IMR-90 (cell line): ENCODE measurements around the gene ERGIC2. TPM values are rescaled to one million over a fixed set of nuclear protein-coding genes. Genes with fewer than 3 reads are reported as not detected.

Experiments
- ATAC-seq: fragments of 200-7000 bp; cut with Tn5 transposase; 2 replicates; pipeline ENCODE4 v1.9.1; 2020; ENCODE audit warnings: low read depth, mild to moderate bottlenecking, moderate library complexity
- BruUV-seq: library from RNA; stranded (reverse); fragments of 400-500 nt; replicated peaks from 2 replicates; lab custom pipeline; 2021; lab: Mats Ljungman, UMichigan
- CTCF ChIA-PET: fragments of 300-600 bp; formaldehyde crosslinking; extraction: SDS; loops from one replicate; lab custom pipeline; 2021; ENCODE audit warnings: antibody characterized with exemption; lab: Yijun Ruan, JAX
- POLR2A ChIA-PET: fragments of 300-600 bp; sonication (Branson Sonifier 250); formaldehyde crosslinking; loops from one replicate; lab custom pipeline; 2022; ENCODE audit warnings: antibody characterized with exemption; ENCODE audit not compliant: unreplicated experiment; lab: Charles Lee
- DNase-seq: peaks from one replicate; pipeline ENCODE4 v3.0.0; 2013
- H2AFZ ChIP-seq: replicated peaks from 2 replicates; pipeline ENCODE3; 2013; ENCODE audit warnings: low read length, mild to moderate bottlenecking; ENCODE audit not compliant: poor library complexity
- H2AK5ac ChIP-seq: 2 replicates; pipeline ENCODE4 v1.6.1; 2013; ENCODE audit warnings: low read depth, low read length, inconsistent platforms
- H2AK9ac ChIP-seq: replicated peaks from 2 replicates; pipeline ENCODE3; 2013; ENCODE audit warnings: mild to moderate bottlenecking, low read depth, low read length, moderate library complexity; ENCODE audit not compliant: poor library complexity
- H2BK120ac ChIP-seq: 2 replicates; pipeline ENCODE4 v1.6.1; 2013; ENCODE audit warnings: low read depth, low read length, inconsistent platforms
- H2BK15ac ChIP-seq: 3 replicates; pipeline ENCODE4 v1.6.1; 2013; ENCODE audit warnings: low read depth, low read length, inconsistent platforms
- H2BK20ac ChIP-seq: 2 replicates; pipeline ENCODE4 v1.6.1; 2013; ENCODE audit warnings: low read depth, mild to moderate bottlenecking, inconsistent platforms, low read length, moderate library complexity
- H2BK5ac ChIP-seq: 2 replicates; pipeline ENCODE4 v1.6.1; 2013; ENCODE audit warnings: mild to moderate bottlenecking, low read depth, low read length, inconsistent platforms; ENCODE audit not compliant: poor library complexity, severe bottlenecking
- H3K14ac ChIP-seq: replicated peaks from 2 replicates; pipeline ENCODE4 v1.6.1; 2013; ENCODE audit warnings: low read depth, low read length, inconsistent platforms
- H3K18ac ChIP-seq: 2 replicates; pipeline ENCODE4 v1.6.1; 2013; ENCODE audit warnings: low read depth, low read length, control low read depth
- H3K23ac ChIP-seq: 2 replicates; pipeline ENCODE4 v1.6.1; 2013; ENCODE audit warnings: low read depth, low read length, inconsistent platforms
- H3K27ac ChIP-seq: 2 replicates; pipeline ENCODE4 v1.5.1; 2013; ENCODE audit warnings: mild to moderate bottlenecking, control low read depth, low read length; ENCODE audit not compliant: insufficient read depth
- H3K27me3 ChIP-seq: 2 replicates; pipeline ENCODE4 v1.6.1; 2013; ENCODE audit warnings: low read length; ENCODE audit not compliant: control insufficient read depth, insufficient read depth
- H3K36me3 ChIP-seq: 2 replicates; pipeline ENCODE4 v1.6.1; 2013; ENCODE audit warnings: low read length, mixed read lengths; ENCODE audit not compliant: control insufficient read depth, insufficient read depth
- H3K4ac ChIP-seq: 2 replicates; pipeline ENCODE4 v1.6.1; 2013; ENCODE audit warnings: low read depth, low read length, inconsistent platforms
- H3K4me1 ChIP-seq: 2 replicates; pipeline ENCODE4 v1.6.1; 2013; ENCODE audit warnings: low read length, mixed read lengths; ENCODE audit not compliant: control insufficient read depth, insufficient read depth
- H3K4me2 ChIP-seq: 2 replicates; pipeline ENCODE4 v1.6.1; 2013; ENCODE audit warnings: low read depth, mild to moderate bottlenecking, control low read depth, low read length, moderate library complexity
- H3K4me3 ChIP-seq: 2 replicates; pipeline ENCODE4 v1.5.1; 2013; ENCODE audit warnings: low read depth, mild to moderate bottlenecking, control low read depth, low read length, moderate library complexity; ENCODE audit not compliant: insufficient read depth
- H3K56ac ChIP-seq: 2 replicates; pipeline ENCODE4 v1.6.1; 2013; ENCODE audit warnings: low read length, inconsistent platforms; ENCODE audit not compliant: insufficient read depth; ENCODE audit errors: extremely low read depth
- H3K79me1 ChIP-seq, 2 experiments: 2 replicates each; pipeline ENCODE4 v1.6.1; 2013; ENCODE audit warnings: low read length in 2 of 2, inconsistent platforms in 1 of 2, low read depth in 1 of 2
- H3K9ac ChIP-seq: 2 replicates; pipeline ENCODE4 v1.6.1; 2013; ENCODE audit warnings: low read depth, low read length, control low read depth
- H3K9me1 ChIP-seq: 2 replicates; pipeline ENCODE4 v1.6.1; 2013; ENCODE audit warnings: low read length, inconsistent platforms; ENCODE audit not compliant: insufficient read depth
- H3K9me3 ChIP-seq: 2 replicates; pipeline ENCODE4 v1.6.1; 2013; ENCODE audit warnings: low read length; ENCODE audit not compliant: control insufficient read depth, insufficient read depth
- H4K20me1 ChIP-seq: 2 replicates; pipeline ENCODE4 v1.6.1; 2013; ENCODE audit warnings: low read length, inconsistent platforms; ENCODE audit not compliant: insufficient read depth
- H4K5ac ChIP-seq: 2 replicates; pipeline ENCODE4 v1.6.1; 2013; ENCODE audit warnings: mild to moderate bottlenecking, low read depth, low read length, control low read depth
- H4K8ac ChIP-seq, 2 experiments: 2 replicates each; pipeline ENCODE4 v1.6.1; 2013; ENCODE audit warnings: low read depth in 2 of 2, low read length in 2 of 2, control low read depth in 1 of 2, inconsistent platforms in 1 of 2
- H4K91ac ChIP-seq: 2 replicates; pipeline ENCODE4 v1.6.1; 2013; ENCODE audit warnings: low read depth, low read length, inconsistent platforms; ENCODE audit not compliant: insufficient read depth
- BHLHE40 ChIP-seq: fragments of 150-350 bp; IDR thresholded peaks from 2 replicates; pipeline ENCODE4 v1.6.1; 2016; ENCODE audit warnings: mild to moderate bottlenecking, low read depth, low read length
- CEBPB ChIP-seq: IDR thresholded peaks from 2 replicates; pipeline ENCODE4 v1.6.1; 2012; ENCODE audit warnings: low read depth, low read length, improper control_type of control experiment
- CHD1 ChIP-seq: IDR thresholded peaks from 2 replicates; pipeline ENCODE4 v1.6.1; 2012; ENCODE audit warnings: low read depth, low read length, improper control_type of control experiment
- CTCF ChIP-seq: conservative IDR thresholded peaks from 2 replicates; pipeline ENCODE4 v1.5.1; 2012; ENCODE audit warnings: mild to moderate bottlenecking, low read depth, low read length, improper control_type of control experiment
- ELK1 ChIP-seq: fragments of 150-350 bp; IDR thresholded peaks from 2 replicates; pipeline ENCODE4 v1.6.1; 2016; ENCODE audit warnings: low read depth, mild to moderate bottlenecking, low read length, moderate library complexity, borderline replicate concordance
- FOS ChIP-seq: fragments of 150-350 bp; IDR thresholded peaks from 2 replicates; pipeline ENCODE4 v1.6.1; 2016; ENCODE audit warnings: low read depth, low read length
- MAFK ChIP-seq: IDR thresholded peaks from 2 replicates; pipeline ENCODE4 v1.6.1; 2012; ENCODE audit warnings: low read depth, low read length, improper control_type of control experiment
- MAZ ChIP-seq: IDR thresholded peaks from 2 replicates; pipeline ENCODE4 v1.6.1; 2012; ENCODE audit warnings: low read depth, mild to moderate bottlenecking, low read length, improper control_type of control experiment, moderate library complexity, borderline replicate concordance
- MXI1 ChIP-seq: IDR thresholded peaks from 2 replicates; pipeline ENCODE4 v1.6.1; 2012; ENCODE audit warnings: low read depth, mild to moderate bottlenecking, low read length, moderate library complexity, borderline replicate concordance
- NFE2L2 ChIP-seq: fragments of 150-350 bp; IDR thresholded peaks from 2 replicates; pipeline ENCODE4 v1.6.1; 2016; ENCODE audit warnings: low read depth, mild to moderate bottlenecking, low read length
- POLR2A ChIP-seq: IDR thresholded peaks from 2 replicates; pipeline ENCODE4 v1.6.1; 2012; ENCODE audit warnings: mild to moderate bottlenecking, low read depth, low read length
- RAD21 ChIP-seq: IDR thresholded peaks from 2 replicates; pipeline ENCODE4 v1.6.1; 2012; ENCODE audit warnings: low read length, improper control_type of control experiment
- RCOR1 ChIP-seq: IDR thresholded peaks from 2 replicates; pipeline ENCODE4 v1.6.1; 2012; ENCODE audit warnings: mild to moderate bottlenecking, low read length, improper control_type of control experiment; ENCODE audit not compliant: insufficient replicate concordance
- RFX5 ChIP-seq: IDR thresholded peaks from 2 replicates; pipeline ENCODE4 v1.8.0; 2012; ENCODE audit warnings: low read depth, mild to moderate bottlenecking, low read length, moderate library complexity
- SMC3 ChIP-seq: fragments of 150-350 bp; IDR thresholded peaks from 2 replicates; pipeline ENCODE4 v1.6.1; 2016; ENCODE audit warnings: low read depth, mild to moderate bottlenecking, antibody characterized with exemption, low read length, moderate library complexity
- USF2 ChIP-seq: fragments of 150-350 bp; IDR thresholded peaks from 2 replicates; pipeline ENCODE4 v1.6.1; 2017; ENCODE audit warnings: mild to moderate bottlenecking, antibody characterized with exemption, low read length, low read depth
- WGBS, 2 experiments: methylation state at CpG; one replicate each; pipeline versions ENCODE4 v1.1.5 to v1.1.7; 2013; ENCODE audit warnings: missing lambda C conversion rate in 2 of 2; ENCODE audit not compliant: insufficient read length in 1 of 2; ENCODE audit errors: extremely low coverage in 2 of 2; 5-methylcytosine and 5-hydroxymethylcytosine counted together
- dilution Hi-C: fragments of 300-500 bp; cut with HindIII; formaldehyde crosslinking; loops from one replicate; pipeline ENCODE4 v1.14.3; 2018; ENCODE audit warnings: low sequenced_read_pairs; ENCODE audit not compliant: unreplicated experiment
- in situ Hi-C: fragments of 300-500 bp; cut with MboI; formaldehyde crosslinking; loops from 3 replicates; pipeline ENCODE4 v1.14.3; 2019; ENCODE audit warnings: low sequenced_read_pairs, inconsistent platforms, mixed read lengths
- intact Hi-C: fragments of 100-400 bp; cut with micrococcal nuclease; formaldehyde crosslinking; loops from 2 replicates; pipeline ENCODE4 v1.10.0; 2022
- polyA plus RNA-seq, 3 experiments: library from polyadenylated mRNA; depleted of rRNA; stranded (reverse); fragments of >200 nt; gene quantifications; 2 replicates each; pipeline ENCODE4 v1.2.3, GENCODE V29; 2012; ENCODE audit warnings: low replicate concordance in 1 of 3
- total RNA-seq: library from RNA; depleted of rRNA; stranded (reverse); fragments of >200 nt; gene quantifications from 2 replicates; pipeline ENCODE4 v1.2.3, GENCODE V29; 2012

ERGIC2 gene
- total and polyA plus RNA-seq, 2 of the 4 experiments (the other 2 are of a cell fraction), result 41.0 to 45.3 TPM

GRCh38 chr12:29301114-29301513 lies 79.9 kb downstream of the ERGIC2 start:
- H3K9me3 ChIP-seq, result no peaks in the 10 kb centered on the region
- H4K5ac ChIP-seq, result no peak overlapping the region
- H3K4me3 ChIP-seq, result no peak overlapping the region
- no peaks in the 10 kb centered on the region for H3K9me1 ChIP-seq
- no peak overlapping the region for H2BK5ac ChIP-seq
- H3K9ac ChIP-seq, result no peak overlapping the region
- POLR2A ChIA-PET, result interaction anchor here (0.6 kb wide), 1 partner anchor 10 kb away, joined by 3 read pairs; no protein-coding TSS in a partner anchor
- H3K4me1 ChIP-seq, result no peaks in the 10 kb centered on the region
- no CpG with 5 or more reads among the region's 3 CpGs for WGBS, 2 experiments
- in situ Hi-C loops (no loop called here), dilution Hi-C loops (no loop called here), intact Hi-C loops (loop anchor here (10.0 kb wide), 1 partner anchor 1544 kb away; no protein-coding TSS in a partner anchor)
- H2AK5ac ChIP-seq, result no peak overlapping the region
- H2AFZ ChIP-seq, result no peak overlapping the region
- H2BK120ac ChIP-seq, result no peak overlapping the region
- H3K27ac ChIP-seq, result no peak overlapping the region
- no peak overlapping the region for H3K56ac ChIP-seq
- TF ChIP-seq USF2 (no peak), MAZ (no peak), BHLHE40 (no peak), MXI1 (no peak), CHD1 (no peak), FOS (no peak), POLR2A (no peak), CTCF (no peak), MAFK (no peak), CEBPB (no peak), RCOR1 (no peak), RAD21 (no peak), SMC3 (no peak), NFE2L2 (no peak), ELK1 (no peak), RFX5 (no peak)
- no peak overlapping the region for H4K91ac ChIP-seq
- no peaks in the 10 kb centered on the region for H3K27me3 ChIP-seq
- no peak overlapping the region for H4K8ac ChIP-seq
- no peaks in the 10 kb centered on the region for H4K20me1 ChIP-seq
- ATAC-seq, result no peak
- H2BK15ac ChIP-seq, result no peak overlapping the region
- CTCF ChIA-PET, result interaction anchor here (0.6 kb wide), 1 partner anchor 313 kb away, joined by 3 read pairs; no protein-coding TSS in a partner anchor
- no peak overlapping the region for H3K4me2 ChIP-seq
- DNase-seq, result no peak
- H3K18ac ChIP-seq, result no peak overlapping the region
- BruUV-seq, result no TSS peak
- H3K23ac ChIP-seq, result no peak overlapping the region
- H3K14ac ChIP-seq, result no peak overlapping the region
- no peak overlapping the region for H2AK9ac ChIP-seq
- no peak overlapping the region for H3K4ac ChIP-seq
- H3K36me3 ChIP-seq, result no peaks in the 10 kb centered on the region
- H2BK20ac ChIP-seq, result no peak overlapping the region
- H3K79me1 ChIP-seq, result no peaks in the 10 kb centered on the region
